ENCODE data around the gene KDM3A.

DNA sequence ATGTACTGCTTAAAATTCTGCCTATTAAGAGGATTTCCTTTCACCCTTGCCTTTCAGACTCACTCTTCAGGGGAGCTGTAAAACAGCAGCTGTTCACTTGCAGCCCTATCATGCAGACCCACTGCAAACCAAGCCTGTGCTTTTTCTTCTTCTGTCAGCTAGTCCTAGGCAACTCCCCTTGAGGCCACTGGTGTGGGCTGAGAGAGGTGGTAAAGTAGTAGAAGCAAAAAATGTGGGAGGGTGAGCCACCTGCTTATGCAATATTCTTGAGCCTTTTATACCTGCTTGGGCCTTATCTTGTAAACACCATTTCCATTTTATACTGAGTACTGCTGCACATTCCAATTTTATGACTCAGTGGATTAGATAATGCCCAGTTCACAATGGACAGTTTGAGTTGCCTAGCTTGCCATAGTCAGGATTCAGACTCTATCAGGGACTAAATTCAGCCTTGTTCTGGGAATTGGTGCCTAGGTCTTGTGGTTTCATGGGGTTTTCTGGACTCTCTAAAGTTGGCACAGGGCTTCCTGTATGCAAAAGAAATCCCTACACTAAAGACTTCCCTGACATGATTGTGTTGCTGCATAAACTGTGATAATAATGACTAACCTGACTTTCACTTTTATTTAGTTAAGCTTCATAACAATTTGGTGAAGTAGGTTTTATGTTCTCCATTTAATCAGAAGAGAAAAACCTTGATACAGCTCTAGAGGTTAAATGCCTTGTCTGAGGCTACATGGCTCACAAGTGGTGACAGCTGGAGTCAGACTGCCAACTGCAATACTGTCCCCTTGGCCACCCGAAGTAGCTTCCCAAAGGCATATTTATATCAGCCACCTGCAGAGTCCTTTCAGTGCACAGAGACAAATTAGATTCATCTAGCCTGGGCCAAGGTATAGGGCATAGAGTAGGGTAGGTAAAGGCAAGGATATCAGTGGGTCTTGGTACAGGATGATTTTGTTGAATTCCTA, 47.4 kb upstream of the KDM3A start:
- TF ChIP-seq, protein P1, sequence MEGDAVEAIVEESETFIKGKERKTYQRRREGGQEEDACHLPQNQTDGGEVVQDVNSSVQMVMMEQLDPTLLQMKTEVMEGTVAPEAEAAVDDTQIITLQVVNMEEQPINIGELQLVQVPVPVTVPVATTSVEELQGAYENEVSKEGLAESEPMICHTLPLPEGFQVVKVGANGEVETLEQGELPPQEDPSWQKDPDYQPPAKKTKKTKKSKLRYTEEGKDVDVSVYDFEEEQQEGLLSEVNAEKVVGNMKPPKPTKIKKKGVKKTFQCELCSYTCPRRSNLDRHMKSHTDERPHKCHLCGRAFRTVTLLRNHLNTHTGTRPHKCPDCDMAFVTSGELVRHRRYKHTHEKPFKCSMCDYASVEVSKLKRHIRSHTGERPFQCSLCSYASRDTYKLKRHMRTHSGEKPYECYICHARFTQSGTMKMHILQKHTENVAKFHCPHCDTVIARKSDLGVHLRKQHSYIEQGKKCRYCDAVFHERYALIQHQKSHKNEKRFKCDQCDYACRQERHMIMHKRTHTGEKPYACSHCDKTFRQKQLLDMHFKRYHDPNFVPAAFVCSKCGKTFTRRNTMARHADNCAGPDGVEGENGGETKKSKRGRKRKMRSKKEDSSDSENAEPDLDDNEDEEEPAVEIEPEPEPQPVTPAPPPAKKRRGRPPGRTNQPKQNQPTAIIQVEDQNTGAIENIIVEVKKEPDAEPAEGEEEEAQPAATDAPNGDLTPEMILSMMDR (IDR thresholded peaks at IDR 0.05), result no peak
- TF ChIP-seq, protein P2, sequence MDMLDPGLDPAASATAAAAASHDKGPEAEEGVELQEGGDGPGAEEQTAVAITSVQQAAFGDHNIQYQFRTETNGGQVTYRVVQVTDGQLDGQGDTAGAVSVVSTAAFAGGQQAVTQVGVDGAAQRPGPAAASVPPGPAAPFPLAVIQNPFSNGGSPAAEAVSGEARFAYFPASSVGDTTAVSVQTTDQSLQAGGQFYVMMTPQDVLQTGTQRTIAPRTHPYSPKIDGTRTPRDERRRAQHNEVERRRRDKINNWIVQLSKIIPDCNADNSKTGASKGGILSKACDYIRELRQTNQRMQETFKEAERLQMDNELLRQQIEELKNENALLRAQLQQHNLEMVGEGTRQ (CRISPR knock-in tag; IDR thresholded peaks at IDR 0.05), result no peak
- TF ChIP-seq ESRRA (CRISPR knock-in tag; IDR thresholded peaks at IDR 0.05; ENCODE audit: borderline replicate concordance) (no peak), TEAD4 (CRISPR knock-in tag; IDR thresholded peaks at IDR 0.05) (no peak), ZNF263 (CRISPR knock-in tag; IDR thresholded peaks at IDR 0.05; ENCODE audit: low read depth) (no peak), SMAD4 (CRISPR knock-in tag; IDR thresholded peaks at IDR 0.05) (no peak)
- TF ChIP-seq, protein P3, sequence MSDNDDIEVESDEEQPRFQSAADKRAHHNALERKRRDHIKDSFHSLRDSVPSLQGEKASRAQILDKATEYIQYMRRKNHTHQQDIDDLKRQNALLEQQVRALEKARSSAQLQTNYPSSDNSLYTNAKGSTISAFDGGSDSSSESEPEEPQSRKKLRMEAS (CRISPR knock-in tag; IDR thresholded peaks at IDR 0.05), result no peak
- TF ChIP-seq, protein P4, sequence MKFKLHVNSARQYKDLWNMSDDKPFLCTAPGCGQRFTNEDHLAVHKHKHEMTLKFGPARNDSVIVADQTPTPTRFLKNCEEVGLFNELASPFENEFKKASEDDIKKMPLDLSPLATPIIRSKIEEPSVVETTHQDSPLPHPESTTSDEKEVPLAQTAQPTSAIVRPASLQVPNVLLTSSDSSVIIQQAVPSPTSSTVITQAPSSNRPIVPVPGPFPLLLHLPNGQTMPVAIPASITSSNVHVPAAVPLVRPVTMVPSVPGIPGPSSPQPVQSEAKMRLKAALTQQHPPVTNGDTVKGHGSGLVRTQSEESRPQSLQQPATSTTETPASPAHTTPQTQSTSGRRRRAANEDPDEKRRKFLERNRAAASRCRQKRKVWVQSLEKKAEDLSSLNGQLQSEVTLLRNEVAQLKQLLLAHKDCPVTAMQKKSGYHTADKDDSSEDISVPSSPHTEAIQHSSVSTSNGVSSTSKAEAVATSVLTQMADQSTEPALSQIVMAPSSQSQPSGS (CRISPR knock-in tag; IDR thresholded peaks at IDR 0.05; ENCODE audit: borderline replicate concordance, low read depth), result no peak
- TF ChIP-seq, protein P5, sequence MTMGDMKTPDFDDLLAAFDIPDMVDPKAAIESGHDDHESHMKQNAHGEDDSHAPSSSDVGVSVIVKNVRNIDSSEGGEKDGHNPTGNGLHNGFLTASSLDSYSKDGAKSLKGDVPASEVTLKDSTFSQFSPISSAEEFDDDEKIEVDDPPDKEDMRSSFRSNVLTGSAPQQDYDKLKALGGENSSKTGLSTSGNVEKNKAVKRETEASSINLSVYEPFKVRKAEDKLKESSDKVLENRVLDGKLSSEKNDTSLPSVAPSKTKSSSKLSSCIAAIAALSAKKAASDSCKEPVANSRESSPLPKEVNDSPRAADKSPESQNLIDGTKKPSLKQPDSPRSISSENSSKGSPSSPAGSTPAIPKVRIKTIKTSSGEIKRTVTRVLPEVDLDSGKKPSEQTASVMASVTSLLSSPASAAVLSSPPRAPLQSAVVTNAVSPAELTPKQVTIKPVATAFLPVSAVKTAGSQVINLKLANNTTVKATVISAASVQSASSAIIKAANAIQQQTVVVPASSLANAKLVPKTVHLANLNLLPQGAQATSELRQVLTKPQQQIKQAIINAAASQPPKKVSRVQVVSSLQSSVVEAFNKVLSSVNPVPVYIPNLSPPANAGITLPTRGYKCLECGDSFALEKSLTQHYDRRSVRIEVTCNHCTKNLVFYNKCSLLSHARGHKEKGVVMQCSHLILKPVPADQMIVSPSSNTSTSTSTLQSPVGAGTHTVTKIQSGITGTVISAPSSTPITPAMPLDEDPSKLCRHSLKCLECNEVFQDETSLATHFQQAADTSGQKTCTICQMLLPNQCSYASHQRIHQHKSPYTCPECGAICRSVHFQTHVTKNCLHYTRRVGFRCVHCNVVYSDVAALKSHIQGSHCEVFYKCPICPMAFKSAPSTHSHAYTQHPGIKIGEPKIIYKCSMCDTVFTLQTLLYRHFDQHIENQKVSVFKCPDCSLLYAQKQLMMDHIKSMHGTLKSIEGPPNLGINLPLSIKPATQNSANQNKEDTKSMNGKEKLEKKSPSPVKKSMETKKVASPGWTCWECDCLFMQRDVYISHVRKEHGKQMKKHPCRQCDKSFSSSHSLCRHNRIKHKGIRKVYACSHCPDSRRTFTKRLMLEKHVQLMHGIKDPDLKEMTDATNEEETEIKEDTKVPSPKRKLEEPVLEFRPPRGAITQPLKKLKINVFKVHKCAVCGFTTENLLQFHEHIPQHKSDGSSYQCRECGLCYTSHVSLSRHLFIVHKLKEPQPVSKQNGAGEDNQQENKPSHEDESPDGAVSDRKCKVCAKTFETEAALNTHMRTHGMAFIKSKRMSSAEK (CRISPR knock-in tag; IDR thresholded peaks at IDR 0.05; ENCODE audit: borderline replicate concordance), result no peak
- TF ChIP-seq, protein P6, sequence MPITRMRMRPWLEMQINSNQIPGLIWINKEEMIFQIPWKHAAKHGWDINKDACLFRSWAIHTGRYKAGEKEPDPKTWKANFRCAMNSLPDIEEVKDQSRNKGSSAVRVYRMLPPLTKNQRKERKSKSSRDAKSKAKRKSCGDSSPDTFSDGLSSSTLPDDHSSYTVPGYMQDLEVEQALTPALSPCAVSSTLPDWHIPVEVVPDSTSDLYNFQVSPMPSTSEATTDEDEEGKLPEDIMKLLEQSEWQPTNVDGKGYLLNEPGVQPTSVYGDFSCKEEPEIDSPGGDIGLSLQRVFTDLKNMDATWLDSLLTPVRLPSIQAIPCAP (CRISPR knock-in tag; IDR thresholded peaks at IDR 0.05), result no peak
- TF ChIP-seq, protein P7, sequence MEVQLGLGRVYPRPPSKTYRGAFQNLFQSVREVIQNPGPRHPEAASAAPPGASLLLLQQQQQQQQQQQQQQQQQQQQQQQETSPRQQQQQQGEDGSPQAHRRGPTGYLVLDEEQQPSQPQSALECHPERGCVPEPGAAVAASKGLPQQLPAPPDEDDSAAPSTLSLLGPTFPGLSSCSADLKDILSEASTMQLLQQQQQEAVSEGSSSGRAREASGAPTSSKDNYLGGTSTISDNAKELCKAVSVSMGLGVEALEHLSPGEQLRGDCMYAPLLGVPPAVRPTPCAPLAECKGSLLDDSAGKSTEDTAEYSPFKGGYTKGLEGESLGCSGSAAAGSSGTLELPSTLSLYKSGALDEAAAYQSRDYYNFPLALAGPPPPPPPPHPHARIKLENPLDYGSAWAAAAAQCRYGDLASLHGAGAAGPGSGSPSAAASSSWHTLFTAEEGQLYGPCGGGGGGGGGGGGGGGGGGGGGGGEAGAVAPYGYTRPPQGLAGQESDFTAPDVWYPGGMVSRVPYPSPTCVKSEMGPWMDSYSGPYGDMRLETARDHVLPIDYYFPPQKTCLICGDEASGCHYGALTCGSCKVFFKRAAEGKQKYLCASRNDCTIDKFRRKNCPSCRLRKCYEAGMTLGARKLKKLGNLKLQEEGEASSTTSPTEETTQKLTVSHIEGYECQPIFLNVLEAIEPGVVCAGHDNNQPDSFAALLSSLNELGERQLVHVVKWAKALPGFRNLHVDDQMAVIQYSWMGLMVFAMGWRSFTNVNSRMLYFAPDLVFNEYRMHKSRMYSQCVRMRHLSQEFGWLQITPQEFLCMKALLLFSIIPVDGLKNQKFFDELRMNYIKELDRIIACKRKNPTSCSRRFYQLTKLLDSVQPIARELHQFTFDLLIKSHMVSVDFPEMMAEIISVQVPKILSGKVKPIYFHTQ (CRISPR knock-in tag; IDR thresholded peaks at IDR 0.05), result no peak
- TF ChIP-seq, protein P8, sequence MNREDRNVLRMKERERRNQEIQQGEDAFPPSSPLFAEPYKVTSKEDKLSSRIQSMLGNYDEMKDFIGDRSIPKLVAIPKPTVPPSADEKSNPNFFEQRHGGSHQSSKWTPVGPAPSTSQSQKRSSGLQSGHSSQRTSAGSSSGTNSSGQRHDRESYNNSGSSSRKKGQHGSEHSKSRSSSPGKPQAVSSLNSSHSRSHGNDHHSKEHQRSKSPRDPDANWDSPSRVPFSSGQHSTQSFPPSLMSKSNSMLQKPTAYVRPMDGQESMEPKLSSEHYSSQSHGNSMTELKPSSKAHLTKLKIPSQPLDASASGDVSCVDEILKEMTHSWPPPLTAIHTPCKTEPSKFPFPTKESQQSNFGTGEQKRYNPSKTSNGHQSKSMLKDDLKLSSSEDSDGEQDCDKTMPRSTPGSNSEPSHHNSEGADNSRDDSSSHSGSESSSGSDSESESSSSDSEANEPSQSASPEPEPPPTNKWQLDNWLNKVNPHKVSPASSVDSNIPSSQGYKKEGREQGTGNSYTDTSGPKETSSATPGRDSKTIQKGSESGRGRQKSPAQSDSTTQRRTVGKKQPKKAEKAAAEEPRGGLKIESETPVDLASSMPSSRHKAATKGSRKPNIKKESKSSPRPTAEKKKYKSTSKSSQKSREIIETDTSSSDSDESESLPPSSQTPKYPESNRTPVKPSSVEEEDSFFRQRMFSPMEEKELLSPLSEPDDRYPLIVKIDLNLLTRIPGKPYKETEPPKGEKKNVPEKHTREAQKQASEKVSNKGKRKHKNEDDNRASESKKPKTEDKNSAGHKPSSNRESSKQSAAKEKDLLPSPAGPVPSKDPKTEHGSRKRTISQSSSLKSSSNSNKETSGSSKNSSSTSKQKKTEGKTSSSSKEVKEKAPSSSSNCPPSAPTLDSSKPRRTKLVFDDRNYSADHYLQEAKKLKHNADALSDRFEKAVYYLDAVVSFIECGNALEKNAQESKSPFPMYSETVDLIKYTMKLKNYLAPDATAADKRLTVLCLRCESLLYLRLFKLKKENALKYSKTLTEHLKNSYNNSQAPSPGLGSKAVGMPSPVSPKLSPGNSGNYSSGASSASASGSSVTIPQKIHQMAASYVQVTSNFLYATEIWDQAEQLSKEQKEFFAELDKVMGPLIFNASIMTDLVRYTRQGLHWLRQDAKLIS (CRISPR knock-in tag; IDR thresholded peaks at IDR 0.05; ENCODE audit: borderline replicate concordance), result no peak
- TF ChIP-seq, protein P9, sequence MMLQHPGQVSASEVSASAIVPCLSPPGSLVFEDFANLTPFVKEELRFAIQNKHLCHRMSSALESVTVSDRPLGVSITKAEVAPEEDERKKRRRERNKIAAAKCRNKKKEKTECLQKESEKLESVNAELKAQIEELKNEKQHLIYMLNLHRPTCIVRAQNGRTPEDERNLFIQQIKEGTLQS (CRISPR knock-in tag; conservative IDR thresholded peaks at IDR 0.05), result no peak

Measured in WTC11 (cell line).